Gastrocnemius medialis (tissue), 4 donors: ENCODE measurements around the gene MKRN1. TPM values are rescaled to one million over a fixed set of nuclear protein-coding genes. Genes with fewer than 3 reads are reported as not detected.
A peak's percentile ranks its signal among the peaks of the same experiment; 100 is the strongest.

Source experiments
- ATAC-seq, 2 donors: fragments of 150-250 bp; one replicate each; pipeline ENCODE4 v1.9.1; 2016
- DNase-seq, 2 donors: peaks; one replicate each; pipeline ENCODE4 v3.0.0-alpha.2; 2019
- H3K27ac ChIP-seq, 4 donors: fragments of 200-600 bp; sonication (generic); 1 replicate in 1 of 4; 2 replicates in 3 of 4; pipeline ENCODE4 v1.5.1; 2016 to 2018; ENCODE audit warnings: mild to moderate bottlenecking in 2 of 4, moderate library complexity in 1 of 4
- H3K27me3 ChIP-seq, 3 donors: fragments of 200-600 bp; sonication (generic) in 2 of 3; 1 replicate in 1 of 3; 2 replicates in 2 of 3; pipeline versions ENCODE4 v1.5.1 to v1.6.0; 2016 to 2019; ENCODE audit warnings: mild to moderate bottlenecking in 1 of 3, moderate library complexity in 1 of 3
- H3K36me3 ChIP-seq, 2 donors: fragments of 200-600 bp; sonication (generic) in 1 of 2; one replicate each; pipeline ENCODE4 v1.5.1; 2017 to 2018
- H3K4me1 ChIP-seq, 2 donors: fragments of 200-600 bp; sonication (generic) in 1 of 2; one replicate each; pipeline ENCODE4 v1.5.1; 2016 to 2017; ENCODE audit warnings: mild to moderate bottlenecking in 2 of 2
- H3K4me3 ChIP-seq, 4 donors: fragments of 200-600 bp; sonication (generic) in 3 of 4; 1 replicate in 1 of 4; 2 replicates in 3 of 4; pipeline ENCODE4 v1.5.1; 2016 to 2019; ENCODE audit warnings: mild to moderate bottlenecking in 2 of 4
- H3K9me3 ChIP-seq, 3 donors: fragments of 200-600 bp; sonication (generic) in 2 of 3; 1 replicate in 1 of 3; 2 replicates in 2 of 3; pipeline ENCODE4 v1.5.1; 2016 to 2019
- POLR2A ChIP-seq, 2 donors: fragments of 450-650 bp; IDR thresholded peaks; one replicate each; pipeline ENCODE4 v1.6.1; 2017; ENCODE audit warnings: antibody characterized with exemption in 2 of 2, mild to moderate bottlenecking in 2 of 2, moderate library complexity in 2 of 2
- in situ Hi-C, 4 donors: fragments of 200-750 bp; cut with MboI; loops; one replicate each; pipeline versions ENCODE4 v1.15.0 to v1.8.0; 2017; ENCODE audit warnings: low sequenced_read_pairs in 4 of 4
- intact Hi-C: fragments of 100-400 bp; cut with DNase I; formaldehyde crosslinking; loops from one replicate; pipeline ENCODE4 v1.15.1; 2023; ENCODE audit warnings: low total_unique reads
- total RNA-seq, 4 donors: library from RNA; depleted of rRNA; stranded (reverse); fragments of >200 nt; gene quantifications; one replicate each; pipeline versions ENCODE4 v1.1.0 to v1.2.3, GENCODE V29; 2016
- TF ChIP-seq, protein P1 (sequence below), 5 experiments: fragments of 450-650 bp in 3 of 5; fragments of 200-600 bp in 2 of 5; sonication (generic) in 2 of 5; IDR thresholded peaks in 4 of 5; conservative IDR thresholded peaks in 1 of 5; 1 replicate in 4 of 5; 2 replicates in 1 of 5; pipeline ENCODE4 v1.5.1; 2016 to 2019; ENCODE audit warnings: antibody characterized with exemption in 5 of 5, mild to moderate bottlenecking in 3 of 5, moderate library complexity in 3 of 5

The MKRN1 gene, protein sequence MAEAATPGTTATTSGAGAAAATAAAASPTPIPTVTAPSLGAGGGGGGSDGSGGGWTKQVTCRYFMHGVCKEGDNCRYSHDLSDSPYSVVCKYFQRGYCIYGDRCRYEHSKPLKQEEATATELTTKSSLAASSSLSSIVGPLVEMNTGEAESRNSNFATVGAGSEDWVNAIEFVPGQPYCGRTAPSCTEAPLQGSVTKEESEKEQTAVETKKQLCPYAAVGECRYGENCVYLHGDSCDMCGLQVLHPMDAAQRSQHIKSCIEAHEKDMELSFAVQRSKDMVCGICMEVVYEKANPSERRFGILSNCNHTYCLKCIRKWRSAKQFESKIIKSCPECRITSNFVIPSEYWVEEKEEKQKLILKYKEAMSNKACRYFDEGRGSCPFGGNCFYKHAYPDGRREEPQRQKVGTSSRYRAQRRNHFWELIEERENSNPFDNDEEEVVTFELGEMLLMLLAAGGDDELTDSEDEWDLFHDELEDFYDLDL
- total RNA-seq: 10 to 100 TPM; 38.0 to 90.4 (median 64.7) TPM

DNA sequence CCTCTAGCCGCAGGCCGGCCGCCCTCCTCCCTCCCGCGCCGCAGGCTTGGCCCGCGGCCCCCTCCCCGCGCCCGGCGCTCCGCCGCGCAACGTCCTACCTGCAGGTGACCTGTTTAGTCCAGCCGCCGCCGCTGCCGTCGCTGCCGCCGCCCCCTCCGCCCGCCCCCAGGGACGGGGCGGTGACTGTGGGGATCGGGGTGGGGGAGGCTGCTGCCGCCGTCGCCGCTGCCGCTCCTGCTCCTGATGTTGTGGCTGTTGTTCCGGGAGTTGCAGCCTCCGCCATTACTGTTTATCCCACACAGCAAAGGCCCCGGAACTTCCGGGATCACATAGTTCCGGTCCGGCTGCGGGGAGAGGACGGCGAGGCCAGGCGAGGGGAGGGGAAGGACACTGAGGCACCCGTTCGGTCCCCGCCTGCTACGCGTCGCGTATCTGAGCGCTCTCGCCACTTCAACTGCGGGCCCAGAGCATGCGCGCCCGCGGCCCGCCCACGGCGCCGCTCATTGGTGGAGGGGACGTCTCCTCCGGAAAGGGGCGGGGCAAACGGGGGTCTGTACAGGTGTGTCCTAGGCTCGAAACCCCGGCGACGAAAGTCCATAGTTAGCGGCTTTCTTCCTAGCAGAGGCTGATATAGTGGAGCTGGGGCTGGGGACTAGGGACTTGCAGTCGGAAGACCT lies at the start of gene MKRN1:
MKRN1 (minus strand) TSS at position 444 of the 677 bp plus-strand sequence; CDS start at position 283, 161 bp downstream.
- in situ Hi-C loops (loop anchor here in 1 of 4 donors (25.0 kb wide), 1 partner anchor 533 kb away; the partner anchor contains the start of gene MRPS33), intact Hi-C loops (loop anchor here (1.0 to 10.0 kb wide), 4 partner anchors 27 to 533 kb away; partner anchors contain the start of genes BRAF, MRPS33 and NDUFB2)
- Histone ChIP-seq H3K4me3 (peak within 1 kb of the TSS; percentile 85 to 98 (median 91)), H3K9me3 (no peaks in the 10 kb centered on the region), H3K36me3 (no peaks in the 10 kb centered on the region), H3K27me3 (no peaks in the 10 kb centered on the region), H3K4me1 (peaks cover 13 to 18% of the 10 kb centered on the region in 2 donors), H3K27ac (peak within 1 kb of the TSS; percentile 73 to 96 (median 84))
- DNase-seq (peak; percentile 92), ATAC-seq (peak; percentile 92 to 97)
- TF ChIP-seq, protein P1, sequence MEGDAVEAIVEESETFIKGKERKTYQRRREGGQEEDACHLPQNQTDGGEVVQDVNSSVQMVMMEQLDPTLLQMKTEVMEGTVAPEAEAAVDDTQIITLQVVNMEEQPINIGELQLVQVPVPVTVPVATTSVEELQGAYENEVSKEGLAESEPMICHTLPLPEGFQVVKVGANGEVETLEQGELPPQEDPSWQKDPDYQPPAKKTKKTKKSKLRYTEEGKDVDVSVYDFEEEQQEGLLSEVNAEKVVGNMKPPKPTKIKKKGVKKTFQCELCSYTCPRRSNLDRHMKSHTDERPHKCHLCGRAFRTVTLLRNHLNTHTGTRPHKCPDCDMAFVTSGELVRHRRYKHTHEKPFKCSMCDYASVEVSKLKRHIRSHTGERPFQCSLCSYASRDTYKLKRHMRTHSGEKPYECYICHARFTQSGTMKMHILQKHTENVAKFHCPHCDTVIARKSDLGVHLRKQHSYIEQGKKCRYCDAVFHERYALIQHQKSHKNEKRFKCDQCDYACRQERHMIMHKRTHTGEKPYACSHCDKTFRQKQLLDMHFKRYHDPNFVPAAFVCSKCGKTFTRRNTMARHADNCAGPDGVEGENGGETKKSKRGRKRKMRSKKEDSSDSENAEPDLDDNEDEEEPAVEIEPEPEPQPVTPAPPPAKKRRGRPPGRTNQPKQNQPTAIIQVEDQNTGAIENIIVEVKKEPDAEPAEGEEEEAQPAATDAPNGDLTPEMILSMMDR (IDR thresholded peaks at IDR 0.05 in 4 of 5, conservative IDR thresholded peaks at IDR 0.05 in 1 of 5): peak in 1 of 5 experiments; percentile 24
- peak; percentile 53 to 77 for TF ChIP-seq POLR2A (IDR thresholded peaks at IDR 0.05)

DNA sequence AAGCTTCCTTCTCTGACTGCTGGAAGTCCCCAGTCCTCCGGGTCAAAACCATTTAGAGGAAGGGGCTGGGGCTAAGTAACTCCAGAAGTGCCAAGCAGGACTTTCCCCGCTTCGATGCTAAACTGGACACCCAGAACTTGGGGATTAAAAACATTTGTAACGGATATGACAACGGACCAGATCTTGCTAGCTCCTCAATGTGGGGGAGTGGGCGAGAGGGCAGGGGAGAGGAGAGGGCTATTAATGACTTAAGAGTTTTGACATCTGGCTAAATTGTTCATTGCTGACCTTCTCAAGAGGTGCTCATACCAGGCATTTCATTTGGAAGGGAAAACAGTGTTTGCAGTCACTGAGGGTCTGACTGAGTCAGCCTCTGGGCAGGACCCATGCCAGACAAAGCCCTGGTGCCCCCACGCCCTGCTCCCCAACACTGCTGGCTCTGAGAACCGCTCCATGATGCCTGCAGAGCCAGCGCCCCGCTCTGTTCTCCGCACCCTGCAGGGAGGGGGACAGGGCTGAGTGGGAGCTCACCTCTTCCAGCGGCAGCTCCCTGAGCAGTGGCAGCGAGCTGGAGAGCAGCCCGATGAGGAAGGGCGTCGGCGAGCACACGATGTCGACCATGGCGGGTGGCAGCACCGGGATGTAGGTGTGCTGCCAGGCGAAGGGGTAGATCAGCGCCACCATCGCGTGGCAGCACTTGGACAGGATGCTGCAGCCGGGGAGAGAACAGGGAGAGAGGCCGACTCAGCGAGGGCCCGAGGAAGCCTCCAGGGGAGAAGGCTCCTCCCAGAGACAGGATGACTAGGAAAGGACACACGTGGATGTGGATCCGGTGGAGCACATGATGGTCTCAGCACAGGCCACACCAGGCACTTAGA lies 47.7 kb upstream of the MKRN1 start:
- intact Hi-C loops: no loop called here
- Histone ChIP-seq H3K36me3 (no peaks in the 10 kb centered on the region), H3K4me3 (no peak overlapping the region), H3K4me1 (no peaks in the 10 kb centered on the region), H3K9me3 (no peaks in the 10 kb centered on the region), H3K27me3 (no peaks in the 10 kb centered on the region), H3K27ac (no peak overlapping the region)
- in situ Hi-C loops: no loop called here
- no peak for ATAC-seq
- TF ChIP-seq, protein P1 (IDR thresholded peaks at IDR 0.05 in 4 of 5, conservative IDR thresholded peaks at IDR 0.05 in 1 of 5): no peak
- TF ChIP-seq POLR2A (IDR thresholded peaks at IDR 0.05): no peak
- DNase-seq: no peak

DNA sequence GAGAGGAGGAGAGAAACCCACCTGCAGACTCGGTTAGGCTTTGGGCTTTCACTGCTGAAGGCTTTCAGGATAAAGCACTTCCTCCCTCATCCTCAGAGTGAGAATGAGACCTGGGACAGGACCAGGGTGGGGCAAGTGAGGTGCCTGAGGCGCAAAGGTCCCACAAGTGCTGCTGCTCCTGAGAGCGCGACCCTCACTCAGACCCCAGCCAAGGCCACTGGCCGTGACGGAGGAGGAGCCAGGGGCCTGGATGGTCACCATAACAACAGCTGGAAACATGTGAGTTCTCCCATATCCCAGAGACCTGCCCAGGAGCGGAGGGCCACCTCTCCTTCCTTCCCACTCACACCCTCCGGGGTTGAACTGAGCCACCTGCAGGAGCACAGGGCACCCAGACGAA lies 46.9 kb upstream of the MKRN1 start:
- no peak overlapping the region for H3K27ac ChIP-seq
- no peaks in the 10 kb centered on the region for H3K9me3 ChIP-seq
- no peaks in the 10 kb centered on the region for H3K4me1 ChIP-seq
- ATAC-seq: no peak
- TF ChIP-seq, protein P1 (IDR thresholded peaks at IDR 0.05 in 4 of 5, conservative IDR thresholded peaks at IDR 0.05 in 1 of 5): no peak
- no peak for TF ChIP-seq POLR2A (IDR thresholded peaks at IDR 0.05)
- DNase-seq: no peak
- H3K4me3 ChIP-seq: no peak overlapping the region
- no peaks in the 10 kb centered on the region for H3K27me3 ChIP-seq
- in situ Hi-C loops: no loop called here
- no peaks in the 10 kb centered on the region for H3K36me3 ChIP-seq
- intact Hi-C loops: no loop called here

DNA sequence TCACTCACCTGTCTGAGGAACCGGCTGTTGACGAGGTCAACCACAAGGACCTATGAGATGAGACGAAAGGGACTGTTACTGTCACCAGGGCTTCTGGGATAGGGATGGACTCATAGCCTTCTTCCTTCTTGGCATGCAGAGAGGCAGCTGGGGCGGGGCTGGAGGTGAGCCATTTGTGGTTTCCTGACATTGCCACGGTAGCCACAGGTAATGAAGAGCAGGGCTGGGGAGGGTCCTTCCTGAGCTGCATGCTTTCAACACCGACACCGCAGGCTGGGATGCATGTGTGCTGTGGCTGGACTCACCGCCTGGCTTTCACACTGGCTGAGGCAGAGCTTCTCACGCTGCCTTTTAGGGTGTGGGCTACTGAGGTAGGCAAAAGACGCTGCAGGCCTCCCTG lies 46.4 kb upstream of the MKRN1 start:
- intact Hi-C loops (no loop called here), in situ Hi-C loops (no loop called here)
- DNase-seq (no peak), ATAC-seq (no peak)
- Histone ChIP-seq H3K9me3 (no peaks in the 10 kb centered on the region), H3K36me3 (no peaks in the 10 kb centered on the region), H3K4me1 (no peaks in the 10 kb centered on the region), H3K27ac (no peak overlapping the region), H3K27me3 (no peaks in the 10 kb centered on the region), H3K4me3 (no peak overlapping the region)
- TF ChIP-seq, protein P1 (IDR thresholded peaks at IDR 0.05 in 4 of 5, conservative IDR thresholded peaks at IDR 0.05 in 1 of 5): no peak
- TF ChIP-seq POLR2A (IDR thresholded peaks at IDR 0.05): no peak
